Effector CD4-positive, alpha-beta T cell (primary cell): ENCODE results near the gene ADCY1.

Experiments used
- DNase-seq: peaks from one replicate; pipeline ENCODE4 v3.0.0-alpha.2; 2020

ADCY1 gene

DNA sequence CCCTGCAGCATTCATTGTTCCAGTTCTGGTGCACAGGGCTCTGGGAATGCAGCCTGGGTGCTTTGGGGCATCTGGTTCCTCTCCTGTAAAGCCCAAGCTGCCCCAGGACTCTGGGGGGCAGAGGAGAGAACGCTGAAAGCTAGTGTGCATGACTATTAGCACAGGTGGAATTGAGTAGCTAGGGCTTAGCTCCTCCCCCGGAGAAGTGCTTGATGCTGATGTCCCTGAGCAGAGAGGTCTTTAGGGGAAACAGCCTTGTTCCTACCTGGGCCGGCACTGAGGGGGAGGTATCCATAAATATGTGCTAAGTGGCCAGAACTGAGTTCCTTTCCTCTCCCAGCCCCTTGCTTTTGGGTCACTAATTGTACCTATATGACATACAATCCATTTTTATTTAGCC lies 3.9 kb downstream of the ADCY1 start:
- no peak for DNase-seq

DNA sequence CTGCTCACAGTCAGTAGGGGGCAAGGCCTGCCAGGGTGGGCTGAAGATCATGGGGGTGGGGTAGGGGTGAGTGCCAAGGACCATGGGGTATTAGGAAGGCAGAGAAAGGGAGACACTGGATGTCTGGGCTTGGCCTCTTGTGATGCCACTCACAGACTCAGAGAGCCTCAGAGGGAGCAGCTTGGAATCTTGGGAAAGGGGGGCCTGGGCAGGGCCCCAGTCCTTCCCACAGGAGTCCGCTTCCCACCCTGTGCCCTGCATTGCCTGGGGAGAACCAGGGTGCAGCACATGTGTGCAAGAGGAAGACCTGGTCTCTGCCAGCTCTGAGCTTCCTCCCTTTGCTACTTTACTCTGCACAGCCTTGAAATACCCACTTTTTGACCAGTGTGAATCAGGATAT lies 4.3 kb downstream of the ADCY1 start:
- DNase-seq: no peak

DNA sequence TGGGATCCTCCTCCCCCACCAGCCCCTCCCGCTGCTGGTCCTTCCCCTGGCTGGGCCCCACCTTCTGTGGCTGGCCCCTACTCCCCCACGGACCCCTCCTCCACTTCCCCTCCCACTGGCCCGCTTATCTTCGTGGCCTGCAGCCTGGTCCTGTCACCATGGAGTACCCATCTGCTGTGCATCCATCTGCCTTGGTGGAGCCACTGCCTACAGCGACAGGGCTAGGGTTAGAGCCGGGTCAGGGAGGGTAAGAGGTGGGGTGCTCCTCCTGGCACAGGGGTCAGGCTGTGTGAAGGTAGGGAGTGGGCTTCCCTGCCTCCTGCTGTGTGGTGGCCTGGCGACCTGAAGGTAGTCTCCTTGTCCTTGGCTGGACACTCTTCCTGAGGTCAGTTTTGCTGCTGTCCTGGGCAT lies 5.2 kb downstream of the ADCY1 start:
- no peak for DNase-seq

DNA sequence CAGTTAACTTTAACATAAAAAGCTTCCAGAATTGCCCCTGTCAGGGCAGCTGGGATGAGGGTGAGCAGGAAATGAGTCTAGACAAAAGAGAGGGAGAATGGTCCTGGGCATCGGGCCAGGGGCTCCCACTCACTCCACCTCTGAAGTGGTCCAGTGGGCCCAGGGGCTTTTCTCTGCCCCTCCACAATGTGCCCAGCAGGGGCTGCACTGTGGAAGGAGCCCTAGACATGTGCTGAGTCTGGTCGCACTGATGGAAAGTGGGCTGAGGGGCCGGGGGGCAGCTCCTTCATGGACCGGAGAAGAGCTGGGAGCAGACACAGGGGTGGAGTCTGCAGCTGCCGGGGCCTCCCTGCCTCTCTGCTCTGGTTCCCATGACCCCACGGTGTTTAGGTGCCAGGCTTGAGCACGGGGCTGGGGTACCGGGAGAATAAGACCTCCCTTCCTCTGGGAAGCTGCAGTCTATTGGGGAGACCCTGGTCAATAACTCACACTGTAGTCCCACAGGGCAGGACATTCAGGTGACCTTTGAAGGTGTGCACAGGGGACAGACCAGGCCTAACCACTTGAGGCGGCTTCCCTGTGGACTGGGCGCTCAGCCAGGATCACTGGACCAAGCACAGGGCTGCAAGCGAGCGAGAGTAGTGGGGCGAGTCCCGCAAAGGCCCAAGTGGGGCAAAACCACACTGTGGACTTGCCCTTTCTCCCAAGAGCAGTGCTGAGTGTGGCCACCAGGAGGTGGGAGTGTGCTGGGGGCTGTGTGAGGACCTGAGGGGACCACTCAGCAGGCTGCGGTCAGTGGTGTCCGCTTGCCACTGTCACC lies 6.1 kb downstream of the ADCY1 start:
- no peak for DNase-seq

DNA sequence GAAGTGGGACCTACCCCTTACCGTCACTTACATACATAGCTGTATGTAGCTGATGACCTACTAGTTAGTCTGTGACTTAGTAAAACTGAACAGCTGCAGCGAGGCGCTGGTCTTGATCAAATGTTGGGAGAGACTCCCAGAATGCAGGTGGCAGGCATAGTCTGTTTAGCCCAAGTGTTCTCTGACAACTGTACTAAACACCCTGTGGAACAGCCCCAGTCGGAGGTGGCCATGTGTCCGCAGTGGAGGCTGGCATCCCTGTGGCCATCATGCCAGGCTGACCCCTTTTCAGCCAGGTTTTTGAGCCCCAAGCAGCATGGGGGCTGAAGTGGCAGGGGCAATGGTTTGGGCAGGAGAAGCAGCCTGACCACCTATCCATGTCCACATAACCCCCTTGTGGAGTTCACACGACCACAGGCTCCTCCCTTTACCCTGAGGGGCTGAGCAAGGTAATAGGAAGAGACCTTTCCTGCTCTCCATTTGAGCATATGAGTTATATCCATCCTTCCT lies 7.2 kb downstream of the ADCY1 start:
- DNase-seq: no peak

DNA sequence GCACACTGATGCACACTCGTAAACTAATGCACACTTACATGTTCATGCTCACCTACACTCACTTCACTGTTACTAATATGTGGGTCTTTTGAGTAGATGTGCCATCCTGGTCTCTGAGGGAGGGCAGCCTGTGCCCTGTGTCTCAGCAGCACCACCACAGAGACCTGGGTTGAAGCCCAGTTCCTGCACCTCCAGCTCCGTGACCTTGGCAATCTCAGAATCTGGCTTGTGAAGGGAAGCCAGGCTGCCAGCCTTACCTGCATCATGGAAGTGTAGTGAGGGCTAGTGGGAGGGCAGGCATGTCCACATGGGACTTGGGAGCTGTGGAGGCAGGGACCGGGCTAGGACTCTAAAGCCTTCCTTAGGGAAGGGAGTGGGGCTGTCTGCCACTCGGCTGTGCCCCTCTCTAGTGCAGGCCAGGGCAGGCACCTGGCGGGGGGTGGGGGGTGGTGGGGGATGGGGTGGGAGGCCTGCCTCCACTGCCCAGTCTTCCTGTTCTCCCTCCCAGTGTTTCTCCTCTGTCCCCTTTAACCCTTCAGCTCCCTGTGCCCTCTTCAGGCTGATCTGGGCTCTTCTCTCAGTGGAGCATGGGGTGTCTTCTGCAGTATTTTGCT lies 8.1 kb downstream of the ADCY1 start:
- no peak for DNase-seq

DNA sequence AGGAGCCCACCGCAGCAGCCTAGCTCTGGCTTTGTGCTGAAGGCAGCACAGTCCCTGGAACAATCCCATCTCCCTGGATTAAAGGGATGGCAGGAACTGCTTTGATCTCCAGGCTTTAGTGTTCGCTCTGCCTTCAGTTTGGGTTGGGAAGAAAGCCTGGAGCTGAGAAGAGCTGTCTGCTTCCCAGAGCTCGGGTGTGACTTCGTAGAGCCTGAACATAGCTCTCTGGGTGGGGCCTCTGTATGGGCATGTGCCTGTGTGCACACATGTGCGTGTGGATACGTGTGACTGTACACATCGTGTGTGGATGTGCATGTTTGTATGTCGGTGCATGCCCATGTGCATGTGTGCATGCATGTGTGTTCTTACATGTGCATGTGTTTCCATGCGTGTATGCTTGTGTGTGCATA lies 8.7 kb downstream of the ADCY1 start:
- DNase-seq: no peak

DNA sequence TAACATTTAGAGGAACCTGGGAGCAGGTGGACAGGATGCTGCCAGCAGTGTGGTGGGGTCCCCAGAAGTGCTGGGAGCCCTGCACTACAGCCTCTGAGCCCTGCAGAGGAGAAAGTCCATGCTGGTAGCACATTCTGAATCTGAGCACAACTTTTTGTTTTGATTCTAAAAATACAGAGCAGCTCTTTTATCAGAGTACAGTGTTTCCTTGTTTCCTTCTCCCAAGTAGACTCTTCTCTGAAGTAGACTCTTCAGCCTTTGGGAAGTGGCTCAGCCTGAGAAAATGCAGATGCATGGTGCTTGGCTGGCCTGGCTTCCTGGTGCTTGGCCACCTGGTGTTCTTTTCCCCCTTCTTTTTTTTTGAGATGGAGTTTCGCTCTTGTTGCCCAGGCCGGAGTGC lies 9.1 kb downstream of the ADCY1 start:
- DNase-seq: no peak

DNA sequence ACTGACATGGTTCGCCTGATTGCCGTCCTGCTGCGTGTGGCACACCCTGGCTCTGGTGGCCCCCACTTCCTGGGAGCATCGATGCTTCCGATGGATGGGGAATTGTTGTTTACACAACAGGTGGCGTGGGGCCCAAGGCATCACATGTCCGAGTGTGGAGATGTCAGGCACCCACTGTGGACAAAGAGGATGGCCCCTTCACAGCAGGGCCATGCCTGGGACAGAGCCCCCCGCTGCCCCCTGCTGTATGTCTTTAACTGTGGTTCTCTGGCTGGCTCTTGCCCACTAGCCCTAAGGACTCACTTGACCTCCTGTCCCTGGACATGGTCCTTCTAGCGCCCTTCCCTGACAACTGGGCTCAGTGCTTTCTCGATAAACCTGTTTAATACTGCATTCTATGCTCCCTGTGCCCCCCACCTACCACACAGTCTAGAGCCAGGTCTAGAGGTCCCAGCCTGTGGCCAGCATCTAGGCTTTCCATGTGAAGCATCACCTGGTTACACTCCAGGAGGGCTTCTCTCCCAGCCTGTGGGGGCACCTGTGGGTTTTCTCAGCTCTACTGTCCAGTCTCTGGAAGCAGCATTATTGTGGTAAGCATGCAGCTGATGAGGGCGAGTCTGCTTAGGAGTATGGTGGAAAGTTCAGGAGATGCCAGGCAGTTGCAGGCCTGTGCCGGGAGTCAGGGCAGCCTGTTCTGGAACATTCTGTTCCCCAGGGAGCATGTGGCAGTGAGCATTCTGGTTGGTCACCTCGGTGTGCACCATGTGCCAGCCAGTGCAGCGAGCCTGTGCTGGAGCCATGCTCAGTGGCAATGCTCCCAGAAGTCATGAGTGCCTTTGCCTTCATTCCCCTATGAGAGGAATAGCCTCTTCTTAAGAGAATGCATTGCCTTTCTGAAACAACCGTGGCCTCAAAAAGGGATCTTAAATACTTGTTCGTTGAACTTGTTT lies 10.4 kb downstream of the ADCY1 start:
- DNase-seq: no peak

DNA sequence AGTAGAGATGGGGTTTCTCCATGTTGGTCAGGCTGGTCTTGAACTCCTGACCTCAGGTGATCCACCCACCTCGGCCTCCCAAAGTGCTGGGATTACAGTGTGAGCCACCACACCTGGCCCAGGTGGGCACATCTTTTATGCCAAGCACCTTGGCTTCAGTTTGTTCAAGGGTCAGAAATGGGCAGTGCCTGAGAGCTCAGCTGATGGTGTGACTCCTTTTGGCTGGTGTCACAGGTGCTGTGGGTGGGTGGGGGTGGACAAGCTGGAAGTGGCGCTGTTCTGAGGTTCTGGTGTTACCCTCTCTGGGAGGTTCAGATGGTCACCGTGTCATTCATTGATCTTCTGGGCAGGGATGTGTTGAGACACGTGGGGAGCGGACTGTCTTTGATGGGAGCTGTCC lies 11.5 kb downstream of the ADCY1 start:
- DNase-seq: no peak

DNA sequence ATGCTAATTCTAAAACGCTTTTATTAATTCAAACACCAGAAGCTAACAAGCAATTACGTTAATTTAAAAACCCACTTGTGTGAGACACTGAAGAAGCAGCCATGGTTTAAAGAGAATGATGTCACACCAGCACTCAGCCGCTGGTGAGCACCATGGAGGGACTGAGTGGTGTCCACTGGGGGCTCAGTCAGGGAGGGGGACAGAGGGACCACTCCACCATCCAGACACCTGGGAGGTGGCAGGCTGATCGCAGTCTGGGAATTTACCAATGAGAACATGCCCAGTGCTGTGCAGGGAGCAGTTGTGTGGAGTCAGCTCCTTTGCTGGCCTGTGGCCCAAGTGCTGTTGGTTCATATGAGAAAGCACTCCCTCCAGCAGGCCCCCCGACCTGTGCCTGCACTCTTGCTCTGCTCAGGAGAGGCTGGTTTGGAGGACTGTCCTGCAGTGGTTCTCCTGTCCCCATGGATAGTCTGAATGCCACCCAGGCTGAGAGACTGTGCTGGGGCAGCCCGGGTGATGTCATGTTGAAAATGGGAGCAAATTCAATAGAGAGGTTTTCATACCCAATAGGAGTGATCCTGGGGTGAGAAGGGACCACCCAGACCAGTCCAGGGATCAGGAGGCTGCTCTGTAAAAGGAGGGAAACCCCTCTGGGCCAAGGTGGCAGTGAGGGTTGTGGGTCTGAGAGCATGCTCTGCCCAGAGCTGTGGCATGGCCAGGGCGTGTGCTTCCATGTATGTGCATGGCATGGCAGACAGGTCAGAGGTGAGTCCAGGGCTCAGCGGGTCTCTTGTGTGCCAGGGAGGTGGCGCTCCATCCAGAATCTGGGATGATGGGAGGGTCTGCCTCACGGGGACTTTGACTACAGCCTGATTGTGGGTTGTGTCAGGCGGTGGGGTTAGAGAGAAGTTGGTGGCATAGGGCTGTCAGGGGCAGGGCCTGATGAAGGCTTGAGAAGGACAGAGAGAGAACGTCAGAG lies 12.7 kb downstream of the ADCY1 start:
- DNase-seq: no peak

DNA sequence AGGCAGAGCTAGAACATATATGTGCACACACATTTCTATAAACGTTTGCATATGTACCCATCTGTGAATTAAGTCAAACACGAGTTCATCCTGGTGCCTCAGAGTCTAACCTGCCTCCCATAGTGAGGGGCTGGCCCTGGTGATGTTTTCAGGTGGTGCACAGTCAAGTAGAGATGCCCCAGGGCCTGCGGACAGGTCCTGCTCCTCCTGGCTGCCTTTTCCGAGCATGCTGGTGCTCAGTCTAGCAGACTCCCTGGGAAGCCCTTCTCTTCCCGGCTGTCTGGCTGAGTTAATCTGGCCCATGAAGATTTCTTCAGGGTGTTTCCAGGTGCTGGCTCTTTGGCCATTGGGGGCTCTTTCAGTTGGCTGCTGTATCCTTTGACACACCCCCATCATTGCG lies 14.3 kb downstream of the ADCY1 start:
- no peak for DNase-seq

DNA sequence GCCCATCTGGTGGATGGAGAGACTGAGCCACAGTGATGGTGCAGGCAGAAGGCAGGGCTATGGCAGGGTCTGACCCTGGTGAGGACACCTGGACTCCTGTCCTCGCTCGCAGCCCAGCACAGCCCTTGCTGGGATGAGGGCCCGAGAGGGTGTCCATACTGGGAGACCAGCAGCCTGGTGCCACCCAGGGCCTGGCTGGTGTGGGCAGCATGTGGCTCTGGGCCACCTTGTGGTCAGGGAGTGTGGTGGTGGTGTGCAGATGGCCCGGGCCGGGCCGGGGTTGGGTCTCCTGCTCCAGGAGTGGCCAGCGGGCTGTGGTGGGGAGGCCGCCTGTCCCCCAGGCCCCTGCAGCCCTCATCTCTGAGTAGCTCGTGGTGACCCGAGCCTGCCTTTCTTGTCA lies 14.9 kb downstream of the ADCY1 start:
- DNase-seq: no peak

DNA sequence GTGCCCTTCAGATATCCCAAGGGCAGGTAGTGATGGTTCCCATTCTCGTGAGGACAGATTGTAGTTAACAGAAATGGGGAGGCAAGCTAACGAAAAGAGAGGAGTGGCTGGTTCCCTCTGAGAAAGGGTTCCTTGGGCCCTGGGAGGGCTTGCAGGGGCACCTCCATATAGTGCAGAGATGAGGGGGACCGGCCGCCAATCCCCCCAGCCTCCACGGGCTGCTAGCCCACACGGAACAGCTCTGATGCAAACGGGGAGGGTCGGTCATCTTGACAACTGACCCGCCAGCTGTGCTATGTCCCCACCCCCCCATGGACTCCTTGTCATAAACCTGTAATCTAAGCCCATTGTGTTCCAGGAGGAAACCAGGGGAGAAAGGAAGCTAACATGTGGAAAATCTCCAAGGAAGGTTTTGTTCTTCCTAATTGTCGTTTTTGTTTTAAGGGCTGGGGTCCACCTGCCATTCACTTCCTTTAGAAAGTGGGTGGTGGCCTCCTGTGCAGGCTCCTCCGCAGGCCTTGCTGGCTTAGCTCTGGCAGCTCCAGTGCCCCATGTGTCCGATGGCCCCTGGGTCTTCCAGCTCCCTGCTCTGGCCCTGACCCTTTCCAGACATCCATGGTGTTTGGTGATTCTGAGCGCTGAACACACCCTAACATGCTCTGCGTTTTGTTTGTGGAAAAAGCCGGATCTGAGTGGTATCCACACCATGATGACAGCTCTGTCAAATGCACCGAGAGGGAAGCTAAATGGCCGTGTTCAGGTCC lies 15.9 kb downstream of the ADCY1 start:
- DNase-seq: no peak

DNA sequence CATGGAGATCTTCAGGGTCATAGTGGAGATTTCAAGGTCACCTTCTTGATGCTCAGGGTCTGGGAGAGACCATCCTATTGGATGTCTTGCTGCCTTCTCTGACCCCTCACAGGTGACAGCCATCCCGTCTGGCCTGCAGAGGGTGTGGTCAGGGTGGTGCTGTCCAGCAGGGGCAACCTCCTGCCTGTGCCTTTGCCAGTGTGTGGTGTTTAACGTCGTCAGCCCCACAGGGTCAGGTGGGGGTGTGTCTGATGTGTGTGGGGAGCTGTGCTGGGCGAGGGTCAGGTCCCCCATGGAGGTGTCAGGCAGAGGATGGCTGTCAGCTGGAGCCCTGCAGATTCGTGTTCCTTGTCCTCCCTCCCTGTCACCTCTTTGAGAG lies 16.5 kb downstream of the ADCY1 start:
- no peak for DNase-seq

DNA sequence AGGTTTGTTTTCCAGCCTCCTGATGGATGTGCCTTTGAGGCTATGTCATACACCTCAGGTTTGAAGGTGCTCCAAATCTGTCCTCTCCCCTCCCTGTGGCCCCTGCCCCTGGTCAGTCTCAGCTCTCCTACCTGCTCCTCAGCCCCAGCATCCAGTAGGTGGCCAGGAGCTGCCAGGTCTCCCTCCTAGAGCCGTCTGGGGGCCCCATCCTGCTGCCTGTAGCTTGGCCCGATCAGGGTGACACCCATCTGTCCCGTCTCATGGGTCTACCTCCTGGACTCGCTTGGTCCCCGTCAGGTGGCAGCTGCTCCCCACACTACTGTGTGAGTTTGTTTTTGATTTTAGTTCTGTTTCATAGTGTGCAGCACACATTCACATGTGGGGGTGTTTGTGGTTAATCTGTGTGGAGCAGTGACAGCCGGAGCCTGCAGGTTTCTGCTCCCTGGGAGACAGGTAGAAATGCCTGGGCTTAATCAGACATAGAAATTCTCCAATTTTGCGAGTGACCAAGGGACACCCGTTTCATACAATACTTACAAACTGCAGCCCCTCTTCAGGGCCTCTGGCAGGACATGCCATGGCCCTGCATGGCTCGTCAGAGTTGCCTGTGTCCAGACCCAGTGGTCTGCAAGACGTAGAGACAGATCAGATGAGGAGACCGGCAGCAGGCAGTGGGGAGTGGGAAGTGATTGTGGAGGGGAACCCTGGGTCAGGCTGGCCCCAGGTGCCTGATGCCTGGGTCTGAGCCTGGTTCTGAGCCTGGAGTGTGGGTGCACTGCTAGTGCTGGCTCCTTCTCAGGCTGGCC lies 17.1 kb downstream of the ADCY1 start:
- no peak for DNase-seq

DNA sequence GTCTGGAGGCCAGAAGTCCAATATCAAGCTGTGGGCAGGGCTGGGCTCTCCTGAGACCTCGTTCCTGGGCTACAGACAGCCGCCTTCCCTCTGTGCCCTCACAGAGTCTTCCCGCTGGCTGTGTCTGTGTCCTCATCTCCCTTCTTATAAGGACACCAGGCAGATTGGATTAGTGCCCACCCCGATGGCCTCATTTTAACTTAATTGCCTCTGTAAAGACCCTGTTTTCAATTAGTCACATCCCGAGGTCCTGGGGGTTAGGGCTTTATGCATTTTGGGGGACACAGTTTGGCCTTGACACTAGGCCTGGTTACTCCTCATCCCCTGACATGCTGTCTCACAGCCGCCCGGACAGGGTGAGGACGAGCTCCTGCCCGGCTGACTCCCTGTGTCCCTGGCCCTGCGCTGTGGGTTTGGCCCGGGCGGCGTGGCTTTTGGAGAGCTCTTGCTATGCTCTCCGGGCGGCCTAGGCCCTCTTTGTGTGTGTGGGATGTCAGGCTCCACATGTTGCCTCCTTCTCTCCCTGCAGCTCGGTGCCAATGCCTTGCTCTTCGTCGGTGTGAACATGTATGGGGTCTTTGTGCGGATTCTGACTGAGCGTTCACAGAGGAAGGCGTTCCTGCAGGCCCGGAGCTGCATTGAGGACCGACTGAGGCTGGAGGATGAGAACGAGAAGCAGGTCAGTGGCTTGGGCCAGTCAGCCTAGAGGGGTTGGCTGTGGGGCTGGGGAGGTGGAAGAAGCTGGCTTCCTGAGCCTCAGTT lies 18.2 kb downstream of the ADCY1 start:
- no peak for DNase-seq

DNA sequence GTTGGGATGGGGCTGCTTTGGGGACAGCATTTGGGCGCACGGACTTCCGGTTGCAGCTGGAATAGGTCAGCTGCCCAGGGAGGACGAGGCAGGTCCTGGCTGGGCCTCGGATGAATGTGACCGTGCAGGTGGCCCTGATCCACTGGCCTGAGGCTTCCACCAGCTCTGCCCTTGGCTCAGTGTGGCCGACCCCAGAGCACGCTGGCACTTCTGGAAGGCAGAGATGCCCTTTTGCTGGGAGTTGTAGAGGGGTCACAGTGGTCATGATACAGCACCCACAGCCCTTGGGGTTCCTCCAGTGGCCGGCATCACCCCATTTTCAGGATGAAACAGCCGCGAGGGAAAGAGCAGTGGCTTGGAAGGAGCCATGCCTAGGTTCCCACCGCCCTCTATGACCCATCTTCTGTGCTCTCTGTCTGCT lies 19.0 kb downstream of the ADCY1 start:
- DNase-seq: no peak

DNA sequence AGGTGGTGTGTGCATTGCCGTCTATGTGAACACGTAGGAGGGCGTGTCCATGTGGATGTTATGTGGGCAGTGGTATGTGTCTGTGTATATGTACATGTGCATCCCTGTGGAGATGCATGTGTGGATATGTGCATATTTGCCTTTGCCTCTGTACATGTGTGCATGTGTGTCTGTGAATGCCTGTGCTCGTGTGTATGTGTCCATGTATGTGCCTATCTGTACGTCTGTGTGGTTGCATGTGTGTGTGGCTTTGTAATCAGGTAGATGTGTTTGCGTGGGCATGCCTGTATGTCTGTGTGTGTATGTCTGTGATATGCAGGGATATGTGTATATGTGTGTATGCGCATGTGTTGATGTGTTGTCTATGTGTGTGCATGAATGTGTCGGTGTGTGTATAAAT lies 19.7 kb downstream of the ADCY1 start:
- no peak for DNase-seq
